Panc1 (cell line): ENCODE measurements around the gene TRIM28. TPM values are rescaled to one million over a fixed set of nuclear protein-coding genes. Genes with fewer than 3 reads are reported as not detected.

Source experiments
- ATAC-seq: fragments of 200-7000 bp; cut with Tn5 transposase; 2 replicates; pipeline ENCODE4 v1.9.1; 2020; ENCODE audit warnings: mild to moderate bottlenecking, moderate library complexity
- BruUV-seq: library from RNA; stranded (reverse); fragments of 400-500 nt; replicated peaks from 2 replicates; lab custom pipeline; 2021; lab: Mats Ljungman, UMichigan
- CTCF ChIA-PET: fragments of 300-600 bp; sonication (Branson Sonifier 250); formaldehyde crosslinking; loops from one replicate; lab custom pipeline; 2022; ENCODE audit warnings: antibody characterized with exemption; lab: Charles Lee
- POLR2A ChIA-PET: fragments of 300-600 bp; sonication (Branson Sonifier 250); formaldehyde crosslinking; loops from one replicate; lab custom pipeline; 2022; ENCODE audit warnings: antibody characterized with exemption; lab: Charles Lee
- DNase-seq: peaks from one replicate; pipeline ENCODE4 v3.0.0-alpha.2; 2010; ENCODE audit warnings: low read depth, low spot score
- H3K27ac ChIP-seq: 2 replicates; pipeline ENCODE4 v1.5.1; 2011; ENCODE audit warnings: mild to moderate bottlenecking, low read length, inconsistent platforms
- H3K27me3 ChIP-seq: fragments of 200-500 bp; sonication (Bioruptor generic); 2 replicates; pipeline ENCODE4 v1.6.0; 2014; ENCODE audit warnings: low read length, inconsistent platforms; ENCODE audit not compliant: control insufficient read depth, insufficient read depth
- H3K36me3 ChIP-seq: fragments of 200-500 bp; sonication (Bioruptor generic); 2 replicates; pipeline ENCODE4 v1.5.1; 2014; ENCODE audit warnings: inconsistent platforms, mild to moderate bottlenecking, low read length, moderate library complexity; ENCODE audit not compliant: control insufficient read depth, insufficient read depth
- H3K4me1 ChIP-seq: 2 replicates; pipeline ENCODE4 v1.5.1; 2011; ENCODE audit warnings: inconsistent platforms, mild to moderate bottlenecking, low read length, moderate library complexity; ENCODE audit not compliant: control insufficient read depth, insufficient read depth
- H3K4me3 ChIP-seq, 2 experiments: 2 replicates each; pipeline ENCODE4 v1.5.1; 2011 to 2012; ENCODE audit warnings: low read depth in 2 of 2, low read length in 2 of 2, mild to moderate bottlenecking in 2 of 2, inconsistent platforms in 1 of 2, moderate library complexity in 1 of 2
- H3K9me3 ChIP-seq: fragments of 200-500 bp; sonication (Bioruptor generic); 2 replicates; pipeline ENCODE4 v1.5.1; 2014; ENCODE audit warnings: low read depth, mild to moderate bottlenecking, inconsistent platforms, low read length, moderate library complexity; ENCODE audit not compliant: control insufficient read depth, insufficient read depth
- POLR2AphosphoS5 ChIP-seq: IDR thresholded peaks from 2 replicates; pipeline ENCODE4 v1.6.1; 2012; ENCODE audit warnings: mild to moderate bottlenecking, low read depth, low read length, moderate library complexity
- SIN3A ChIP-seq: IDR thresholded peaks from 2 replicates; pipeline ENCODE4 v1.6.1; 2012; ENCODE audit warnings: low read depth, mild to moderate bottlenecking, low read length, moderate library complexity, borderline replicate concordance; ENCODE audit not compliant: insufficient read depth
- TCF7L2 ChIP-seq: IDR thresholded peaks from 2 replicates; pipeline ENCODE4 v1.6.1; 2011; ENCODE audit warnings: mild to moderate bottlenecking, low read depth, low read length, inconsistent platforms
- in situ Hi-C: cut with HindIII; loops from 2 replicates; pipeline ENCODE4 v1.10.0; 2016; ENCODE audit warnings: low sequenced_read_pairs, low pct_unique_long_range_greater_than_20kb
- intact Hi-C: fragments of 100-400 bp; cut with micrococcal nuclease; formaldehyde crosslinking; loops from one replicate; pipeline ENCODE4 v1.10.0; 2022; ENCODE audit not compliant: unreplicated experiment
- total RNA-seq: library from RNA; stranded (reverse); gene quantifications from one replicate; pipeline ENCODE4 v1.2.1, GENCODE V29; 2021; ENCODE audit not compliant: unreplicated experiment
- TF ChIP-seq, protein P1 (sequence below), 2 experiments: IDR thresholded peaks; 2 replicates each; pipeline ENCODE4 v1.6.1; 2011 to 2012; ENCODE audit warnings: low read depth in 2 of 2, control low read depth in 1 of 2, low read length in 1 of 2, mild to moderate bottlenecking in 1 of 2, moderate library complexity in 1 of 2; ENCODE audit not compliant: insufficient read depth in 1 of 2
- TF ChIP-seq, protein P2 (sequence below): fragments of 450-650 bp; IDR thresholded peaks from 2 replicates; pipeline ENCODE4 v1.5.1; 2017; ENCODE audit warnings: mild to moderate bottlenecking

The TRIM28 gene
- total RNA-seq, 1 experiment from 2014 or later, result 767 TPM

DNA sequence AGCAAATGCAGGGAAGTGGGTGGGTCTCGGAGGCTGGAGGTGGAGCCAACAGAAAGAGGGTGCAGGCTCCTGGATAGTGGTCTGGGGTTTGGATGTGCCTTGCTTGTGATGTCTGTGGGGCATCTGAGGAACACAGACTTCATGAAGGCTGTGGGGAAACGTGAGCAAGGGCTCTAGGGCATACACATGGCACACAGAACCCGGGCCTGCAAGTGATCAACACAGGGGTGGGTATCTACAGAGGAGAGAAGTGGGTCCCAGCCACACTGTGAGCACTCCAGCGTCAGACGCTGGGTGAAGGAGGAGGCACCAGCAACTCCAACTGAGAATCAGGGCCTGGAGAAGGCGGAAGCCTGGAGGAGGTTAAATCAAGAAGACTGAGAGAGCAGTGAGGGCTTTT, 20.0 kb downstream of the TRIM28 start:
- ATAC-seq (no peak), DNase-seq (no peak)
- intact Hi-C loops, result no loop called here
- peaks cover 12% of the 10 kb centered on the region for H3K4me1 ChIP-seq
- no peaks in the 10 kb centered on the region for H3K36me3 ChIP-seq
- TF ChIP-seq SIN3A, result no peak
- TF ChIP-seq, protein P1, sequence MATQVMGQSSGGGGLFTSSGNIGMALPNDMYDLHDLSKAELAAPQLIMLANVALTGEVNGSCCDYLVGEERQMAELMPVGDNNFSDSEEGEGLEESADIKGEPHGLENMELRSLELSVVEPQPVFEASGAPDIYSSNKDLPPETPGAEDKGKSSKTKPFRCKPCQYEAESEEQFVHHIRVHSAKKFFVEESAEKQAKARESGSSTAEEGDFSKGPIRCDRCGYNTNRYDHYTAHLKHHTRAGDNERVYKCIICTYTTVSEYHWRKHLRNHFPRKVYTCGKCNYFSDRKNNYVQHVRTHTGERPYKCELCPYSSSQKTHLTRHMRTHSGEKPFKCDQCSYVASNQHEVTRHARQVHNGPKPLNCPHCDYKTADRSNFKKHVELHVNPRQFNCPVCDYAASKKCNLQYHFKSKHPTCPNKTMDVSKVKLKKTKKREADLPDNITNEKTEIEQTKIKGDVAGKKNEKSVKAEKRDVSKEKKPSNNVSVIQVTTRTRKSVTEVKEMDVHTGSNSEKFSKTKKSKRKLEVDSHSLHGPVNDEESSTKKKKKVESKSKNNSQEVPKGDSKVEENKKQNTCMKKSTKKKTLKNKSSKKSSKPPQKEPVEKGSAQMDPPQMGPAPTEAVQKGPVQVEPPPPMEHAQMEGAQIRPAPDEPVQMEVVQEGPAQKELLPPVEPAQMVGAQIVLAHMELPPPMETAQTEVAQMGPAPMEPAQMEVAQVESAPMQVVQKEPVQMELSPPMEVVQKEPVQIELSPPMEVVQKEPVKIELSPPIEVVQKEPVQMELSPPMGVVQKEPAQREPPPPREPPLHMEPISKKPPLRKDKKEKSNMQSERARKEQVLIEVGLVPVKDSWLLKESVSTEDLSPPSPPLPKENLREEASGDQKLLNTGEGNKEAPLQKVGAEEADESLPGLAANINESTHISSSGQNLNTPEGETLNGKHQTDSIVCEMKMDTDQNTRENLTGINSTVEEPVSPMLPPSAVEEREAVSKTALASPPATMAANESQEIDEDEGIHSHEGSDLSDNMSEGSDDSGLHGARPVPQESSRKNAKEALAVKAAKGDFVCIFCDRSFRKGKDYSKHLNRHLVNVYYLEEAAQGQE (IDR thresholded peaks at IDR 0.05; ENCODE audit: insufficient read depth in 1 of 2, low read depth in 2 of 2, low read length in 1 of 2), result no peak
- no peak for TF ChIP-seq POLR2AphosphoS5
- TF ChIP-seq, protein P2, sequence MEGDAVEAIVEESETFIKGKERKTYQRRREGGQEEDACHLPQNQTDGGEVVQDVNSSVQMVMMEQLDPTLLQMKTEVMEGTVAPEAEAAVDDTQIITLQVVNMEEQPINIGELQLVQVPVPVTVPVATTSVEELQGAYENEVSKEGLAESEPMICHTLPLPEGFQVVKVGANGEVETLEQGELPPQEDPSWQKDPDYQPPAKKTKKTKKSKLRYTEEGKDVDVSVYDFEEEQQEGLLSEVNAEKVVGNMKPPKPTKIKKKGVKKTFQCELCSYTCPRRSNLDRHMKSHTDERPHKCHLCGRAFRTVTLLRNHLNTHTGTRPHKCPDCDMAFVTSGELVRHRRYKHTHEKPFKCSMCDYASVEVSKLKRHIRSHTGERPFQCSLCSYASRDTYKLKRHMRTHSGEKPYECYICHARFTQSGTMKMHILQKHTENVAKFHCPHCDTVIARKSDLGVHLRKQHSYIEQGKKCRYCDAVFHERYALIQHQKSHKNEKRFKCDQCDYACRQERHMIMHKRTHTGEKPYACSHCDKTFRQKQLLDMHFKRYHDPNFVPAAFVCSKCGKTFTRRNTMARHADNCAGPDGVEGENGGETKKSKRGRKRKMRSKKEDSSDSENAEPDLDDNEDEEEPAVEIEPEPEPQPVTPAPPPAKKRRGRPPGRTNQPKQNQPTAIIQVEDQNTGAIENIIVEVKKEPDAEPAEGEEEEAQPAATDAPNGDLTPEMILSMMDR, result no peak
- in situ Hi-C loops, result no loop called here
- CTCF ChIA-PET, result no interaction called here
- no peaks in the 10 kb centered on the region for H3K27me3 ChIP-seq
- POLR2A ChIA-PET, result no interaction called here
- BruUV-seq, result no TSS peak
- no peak overlapping the region for H3K4me3 ChIP-seq
- H3K9me3 ChIP-seq, result no peaks in the 10 kb centered on the region
- no peak overlapping the region for H3K27ac ChIP-seq

DNA sequence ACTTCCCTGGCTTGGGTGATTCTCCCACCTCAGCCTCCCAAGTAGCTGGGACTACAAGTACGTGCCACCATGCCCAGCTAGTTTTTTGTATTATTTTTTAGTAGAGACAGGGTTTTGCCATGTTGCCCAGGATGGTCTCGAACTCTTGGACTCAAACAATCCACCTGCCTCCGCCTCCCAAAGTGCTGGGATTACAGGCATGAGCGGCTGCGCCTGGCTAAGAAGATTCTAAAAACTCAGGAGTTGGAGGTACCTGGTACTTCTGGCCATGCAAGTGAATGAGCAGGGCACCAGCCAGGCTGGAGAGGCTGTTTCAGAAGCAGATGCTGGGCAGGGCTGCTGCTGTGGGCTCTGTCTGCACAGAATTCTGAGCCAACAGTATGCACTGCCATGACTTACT, 23.1 kb downstream of the TRIM28 start:
- H3K36me3 ChIP-seq, result no peaks in the 10 kb centered on the region
- peaks cover 2% of the 10 kb centered on the region; the same call in 1 of the 2 replicates for H3K4me1 ChIP-seq
- H3K9me3 ChIP-seq, result no peaks in the 10 kb centered on the region
- in situ Hi-C loops, result no loop called here
- POLR2A ChIA-PET, result no interaction called here
- ATAC-seq (no peak), DNase-seq (no peak)
- H3K27ac ChIP-seq, result no peak overlapping the region
- intact Hi-C loops, result no loop called here
- BruUV-seq, result no TSS peak
- H3K4me3 ChIP-seq, result no peak overlapping the region
- TF ChIP-seq, protein P2, result no peak
- TF ChIP-seq, protein P1 (IDR thresholded peaks at IDR 0.05; ENCODE audit: insufficient read depth in 1 of 2, low read depth in 2 of 2, low read length in 1 of 2), result no peak
- TF ChIP-seq TCF7L2 (no peak), POLR2AphosphoS5 (no peak), SIN3A (no peak)
- CTCF ChIA-PET, result no interaction called here
- no peaks in the 10 kb centered on the region for H3K27me3 ChIP-seq
